ENCODE results near the gene NUMB. TPM values are rescaled to one million over a fixed set of nuclear protein-coding genes. Genes with fewer than 3 reads are reported as not detected.

Gene NUMB
- total and polyA plus RNA-seq, 12 donors = 18.9 to 42.6 (median 32.0) TPM

DNA sequence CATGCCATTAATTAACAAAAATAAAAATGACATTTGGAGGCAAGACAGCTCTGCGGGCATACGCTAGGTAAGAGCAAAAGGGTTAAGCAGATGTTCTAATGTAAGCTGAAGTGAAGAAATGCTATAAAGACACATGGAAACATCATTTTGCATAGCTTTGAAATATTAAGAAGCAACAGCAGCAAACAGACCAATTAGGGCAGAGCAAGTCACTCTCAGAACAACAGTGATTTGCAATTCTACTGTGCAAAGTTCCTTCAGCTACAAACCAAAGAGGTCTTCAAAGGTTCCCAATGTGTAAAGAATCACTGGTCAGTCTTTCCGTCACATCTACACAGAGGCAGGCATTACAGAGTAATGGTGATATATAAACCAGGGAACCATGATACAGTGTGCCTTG, 152.8 kb downstream of the NUMB start:
- Histone ChIP-seq H3K27me3 (no peaks in the 10 kb centered on the region), H3K4me1 (peaks cover 0 to 13% (median under 1%) of the 10 kb centered on the region in 9 donors), H3K27ac (no peak overlapping the region), H3K36me3 (peaks cover 0 to 16% (median 0%) of the 10 kb centered on the region in 9 donors), H3K9me3 (no peaks in the 10 kb centered on the region), H3K4me3 (no peak overlapping the region)
- ATAC-seq = no peak
- no peak for DNase-seq
- TF ChIP-seq, protein P1, sequence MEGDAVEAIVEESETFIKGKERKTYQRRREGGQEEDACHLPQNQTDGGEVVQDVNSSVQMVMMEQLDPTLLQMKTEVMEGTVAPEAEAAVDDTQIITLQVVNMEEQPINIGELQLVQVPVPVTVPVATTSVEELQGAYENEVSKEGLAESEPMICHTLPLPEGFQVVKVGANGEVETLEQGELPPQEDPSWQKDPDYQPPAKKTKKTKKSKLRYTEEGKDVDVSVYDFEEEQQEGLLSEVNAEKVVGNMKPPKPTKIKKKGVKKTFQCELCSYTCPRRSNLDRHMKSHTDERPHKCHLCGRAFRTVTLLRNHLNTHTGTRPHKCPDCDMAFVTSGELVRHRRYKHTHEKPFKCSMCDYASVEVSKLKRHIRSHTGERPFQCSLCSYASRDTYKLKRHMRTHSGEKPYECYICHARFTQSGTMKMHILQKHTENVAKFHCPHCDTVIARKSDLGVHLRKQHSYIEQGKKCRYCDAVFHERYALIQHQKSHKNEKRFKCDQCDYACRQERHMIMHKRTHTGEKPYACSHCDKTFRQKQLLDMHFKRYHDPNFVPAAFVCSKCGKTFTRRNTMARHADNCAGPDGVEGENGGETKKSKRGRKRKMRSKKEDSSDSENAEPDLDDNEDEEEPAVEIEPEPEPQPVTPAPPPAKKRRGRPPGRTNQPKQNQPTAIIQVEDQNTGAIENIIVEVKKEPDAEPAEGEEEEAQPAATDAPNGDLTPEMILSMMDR (IDR thresholded peaks at IDR 0.05) = no peak
- intact Hi-C loops (cut with DNase I) = no loop called here
- 63 to 82% methylated on average over 3 of the region's 3 CpGs for WGBS, 2 donors

DNA sequence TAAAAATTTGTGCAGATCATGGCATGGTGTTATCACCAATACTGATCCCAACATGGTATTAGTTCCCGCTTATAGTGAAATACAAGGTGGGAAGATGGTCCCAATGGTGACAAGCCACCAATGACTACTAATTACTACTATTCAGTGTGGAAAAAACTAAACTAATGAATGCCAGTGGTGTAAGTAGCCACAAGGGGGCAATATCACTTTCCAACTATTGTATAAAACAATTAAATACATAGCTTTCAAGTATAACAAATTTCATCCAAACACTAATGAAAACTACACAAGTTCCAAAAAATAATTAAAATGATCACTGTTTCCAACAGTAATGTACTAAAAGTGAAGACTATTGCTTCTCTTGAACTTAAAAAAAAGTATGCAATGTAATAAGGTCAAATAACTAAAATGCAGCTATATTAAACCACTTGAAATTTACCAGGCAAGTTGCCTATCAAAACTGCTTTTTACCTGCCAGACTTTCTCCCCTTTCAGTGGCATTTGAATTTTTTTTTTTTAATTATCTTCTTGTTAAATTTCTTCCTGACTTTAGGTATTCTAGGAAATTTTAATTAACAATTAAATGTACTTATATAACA, 163.0 kb downstream of the NUMB start:
- ATAC-seq = peak in 1 of 8 donors; percentile 22
- H3K27me3 ChIP-seq = no peaks in the 10 kb centered on the region
- H3K9me3 ChIP-seq = no peaks in the 10 kb centered on the region
- no peak overlapping the region for H3K4me3 ChIP-seq
- no peak overlapping the region for H3K27ac ChIP-seq
- intact Hi-C loops (cut with DNase I) = loop anchor here in 9 of 10 donors (1.0 to 10.0 kb wide), 7 partner anchors 172 to 340 kb away; no protein-coding TSS in a partner anchor
- H3K36me3 ChIP-seq = peaks cover 0 to 61% (median 6%) of the 10 kb centered on the region in 9 donors
- peak in 1 of 2 donors; percentile 14 for DNase-seq
- WGBS, 2 donors = 78 to 85% methylated on average over 1 of the region's 1 CpG
- no peaks in the 10 kb centered on the region for H3K4me1 ChIP-seq
- TF ChIP-seq, protein P1 (IDR thresholded peaks at IDR 0.05) = peak; percentile 57 to 86 (median 75)

DNA sequence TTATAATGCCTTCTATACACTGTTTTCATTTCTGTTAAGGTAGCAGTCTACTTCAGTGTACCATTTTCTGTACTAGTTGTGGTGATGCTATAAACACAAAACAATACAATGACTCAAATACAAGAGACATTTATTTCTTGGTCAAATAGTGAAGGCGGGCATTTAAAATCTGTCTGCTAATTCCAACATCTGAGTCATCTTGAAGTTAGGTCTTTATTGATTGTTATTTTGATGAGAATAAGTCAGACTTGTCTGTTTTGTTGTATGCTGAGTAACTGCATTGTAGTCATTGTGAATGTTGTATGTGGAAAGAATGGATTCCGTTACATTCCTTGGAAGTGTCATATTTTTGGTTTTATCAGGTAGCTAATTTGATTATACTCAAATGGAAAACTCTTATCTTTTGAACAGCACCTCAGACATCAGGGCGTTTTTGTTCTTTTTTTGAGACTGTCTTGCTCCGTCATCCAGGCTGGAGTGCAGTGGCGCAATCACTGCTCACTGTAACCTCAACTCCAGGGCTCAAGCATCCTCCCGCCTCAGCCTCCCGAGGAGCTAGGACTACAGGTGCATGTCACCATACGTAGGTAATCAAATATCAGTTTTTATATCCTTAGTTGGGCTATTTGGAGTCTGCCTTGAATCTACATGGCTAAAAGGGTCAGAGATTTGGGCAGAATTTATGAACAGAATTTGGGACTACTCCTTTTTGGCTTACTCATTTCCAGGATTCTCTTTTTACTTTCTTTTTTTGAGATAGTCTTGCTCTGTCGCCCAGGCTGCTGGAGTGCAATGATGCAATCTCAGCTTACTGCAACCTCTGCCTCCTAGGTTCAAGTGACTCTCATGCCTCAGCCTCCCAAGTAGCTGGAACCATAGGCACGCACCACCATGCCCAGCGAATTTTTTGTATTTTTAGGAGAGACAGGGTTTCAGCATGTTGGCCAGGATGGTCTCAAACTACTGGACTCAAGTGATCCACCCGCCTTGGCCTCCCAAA, 164.3 kb downstream of the NUMB start:
- WGBS, 2 donors = 92 to 95% methylated on average over 12 of the region's 12 CpGs

DNA sequence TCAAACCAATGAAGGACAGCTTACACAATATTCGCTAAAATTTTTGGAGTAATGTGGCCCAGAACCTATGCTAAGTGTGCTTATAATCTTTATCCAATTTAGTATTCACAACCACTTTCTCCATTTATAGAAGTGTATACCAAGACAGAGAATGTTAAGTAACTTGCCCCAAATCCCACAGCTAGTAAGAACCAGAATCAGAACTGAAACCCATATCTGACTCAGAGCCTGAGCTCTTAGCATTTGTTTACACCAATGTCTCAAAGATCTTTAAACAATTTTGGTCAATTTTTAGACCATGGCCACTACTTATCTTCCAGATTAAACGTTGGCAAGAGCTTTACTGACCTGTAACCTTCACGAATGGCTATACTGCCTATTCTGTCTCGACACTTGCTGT, 168.1 kb downstream of the NUMB start:
- 68 to 71% methylated on average over 4 of the region's 4 CpGs for WGBS, 2 donors
- TF ChIP-seq, protein P1 (IDR thresholded peaks at IDR 0.05) = no peak
- Histone ChIP-seq H3K36me3 (peaks cover 0 to 88% (median 17%) of the 10 kb centered on the region in 9 donors), H3K9me3 (no peaks in the 10 kb centered on the region), H3K27ac (no peak overlapping the region), H3K4me3 (no peak overlapping the region), H3K27me3 (no peaks in the 10 kb centered on the region), H3K4me1 (no peaks in the 10 kb centered on the region)
- intact Hi-C loops (cut with DNase I) = loop anchor here in 2 of 10 donors (5.0 to 10.0 kb wide), 2 partner anchors 182 to 345 kb away; no protein-coding TSS in a partner anchor
- ATAC-seq (no peak), DNase-seq (no peak)

More for the DNA sequence above, 164.3 kb downstream of the NUMB start:
- intact Hi-C loops (cut with DNase I) = loop anchor here in 6 of 10 donors (2.0 to 10.0 kb wide), 5 partner anchors 175 to 341 kb away; no protein-coding TSS in a partner anchor
- DNase-seq = no peak
- no peak overlapping the region for H3K4me3 ChIP-seq
- H3K27ac ChIP-seq = no peak overlapping the region
- TF ChIP-seq, protein P1 (IDR thresholded peaks at IDR 0.05) = no peak
- no peaks in the 10 kb centered on the region for H3K9me3 ChIP-seq
- no peaks in the 10 kb centered on the region for H3K4me1 ChIP-seq
- no peaks in the 10 kb centered on the region for H3K27me3 ChIP-seq
- peaks cover 0 to 73% (median 7%) of the 10 kb centered on the region in 9 donors for H3K36me3 ChIP-seq
- no peak for ATAC-seq

Measured in heart right ventricle (tissue), 16 donors.